H1 (cell line): ENCODE results near the gene ZNF556. TPM values are rescaled to one million over a fixed set of nuclear protein-coding genes. Genes with fewer than 3 reads are reported as not detected.

Source experiments
- CTCF ChIA-PET: fragments of 300-600 bp; sonication (Branson Sonifier 250); formaldehyde crosslinking; loops from one replicate; lab custom pipeline; 2021; ENCODE audit not compliant: partially characterized antibody; lab: Charles Lee
- POLR2A ChIA-PET: fragments of 300-600 bp; sonication (Branson Sonifier 250); formaldehyde crosslinking; loops from one replicate; lab custom pipeline; 2021; ENCODE audit warnings: inconsistent platforms; ENCODE audit not compliant: partially characterized antibody; lab: Charles Lee
- DNase-seq, 2 experiments: peaks; one replicate each; pipeline versions ENCODE4 v3.0.0 to v3.0.0-alpha.2; 2010 to 2022; ENCODE audit warnings: low spot score in 2 of 2, low read depth in 1 of 2, mixed read lengths in 1 of 2
- FAIRE-seq: peaks from 2 replicates; lab custom pipeline; 2011; peaks lifted over from hg19 to GRCh38; lab: Jason Lieb, UNC
- H2AFZ ChIP-seq: 2 replicates; pipeline ENCODE4 v1.8.1; 2012; ENCODE audit warnings: low read length, inconsistent platforms
- H2AK5ac ChIP-seq: 2 replicates; pipeline ENCODE4 v1.6.1; 2013; ENCODE audit warnings: low read depth, low read length
- H2BK120ac ChIP-seq: replicated peaks from 2 replicates; pipeline ENCODE3; 2013; ENCODE audit warnings: low read depth, low read length, inconsistent platforms
- H2BK12ac ChIP-seq: 2 replicates; pipeline ENCODE4 v1.6.1; 2013; ENCODE audit warnings: low read depth, low read length
- H2BK15ac ChIP-seq: 2 replicates; pipeline ENCODE4 v1.6.1; 2013; ENCODE audit warnings: low read length
- H2BK20ac ChIP-seq: 2 replicates; pipeline ENCODE4 v1.6.1; 2013; ENCODE audit warnings: low read length
- H2BK5ac ChIP-seq: 2 replicates; pipeline ENCODE4 v1.6.1; 2013; ENCODE audit warnings: low read depth, low read length
- H3K14ac ChIP-seq: 2 replicates; pipeline ENCODE4 v1.6.1; 2013; ENCODE audit warnings: inconsistent platforms; ENCODE audit not compliant: insufficient read length
- H3K18ac ChIP-seq: 2 replicates; pipeline ENCODE4 v1.6.1; 2013; ENCODE audit warnings: low read length; ENCODE audit errors: extremely low read depth
- H3K23ac ChIP-seq: 2 replicates; pipeline ENCODE4 v1.6.1; 2013; ENCODE audit warnings: inconsistent platforms; ENCODE audit not compliant: insufficient read length
- H3K23me2 ChIP-seq: 2 replicates; pipeline ENCODE4 v1.6.1; 2013; ENCODE audit warnings: low read depth, low read length
- H3K27ac ChIP-seq: 2 replicates; pipeline ENCODE4 v1.6.1; 2011; ENCODE audit warnings: low read depth, low read length, inconsistent platforms
- H3K27me3 ChIP-seq, 4 experiments: replicated peaks in 1 of 4; 1 replicate in 1 of 4; 2 replicates in 3 of 4; pipeline versions ENCODE4 v1.6.1 to v1.8.1; 2011 to 2013; ENCODE audit warnings: low read length in 3 of 4, mild to moderate bottlenecking in 3 of 4, inconsistent platforms in 2 of 4, mixed read lengths in 2 of 4, moderate library complexity in 1 of 4; ENCODE audit not compliant: control insufficient read depth in 3 of 4, insufficient read depth in 3 of 4; ENCODE audit errors: extremely low read depth in 1 of 4
- H3K36me3 ChIP-seq, 4 experiments: 2 replicates each; pipeline versions ENCODE4 v1.6.1 to v1.8.1; 2011 to 2013; ENCODE audit warnings: mild to moderate bottlenecking in 4 of 4, low read length in 3 of 4, moderate library complexity in 2 of 4, control low read depth in 1 of 4, inconsistent platforms in 1 of 4; ENCODE audit not compliant: insufficient read depth in 4 of 4, control insufficient read depth in 2 of 4
- H3K4ac ChIP-seq: replicated peaks from 2 replicates; pipeline ENCODE3; 2013; ENCODE audit warnings: low read length, low read depth, mixed read lengths, inconsistent platforms; ENCODE audit not compliant: insufficient read length
- H3K4me1 ChIP-seq, 4 experiments: replicated peaks in 1 of 4; 1 replicate in 1 of 4; 2 replicates in 3 of 4; pipeline versions ENCODE4 v1.6.1 to v1.8.1; 2011 to 2013; ENCODE audit warnings: low read length in 3 of 4, inconsistent platforms in 2 of 4, mixed read lengths in 1 of 4; ENCODE audit not compliant: insufficient read depth in 4 of 4, control insufficient read depth in 3 of 4
- H3K4me2 ChIP-seq, 2 experiments: 2 replicates each; pipeline versions ENCODE4 v1.6.1 to v1.8.1; 2011 to 2013; ENCODE audit warnings: low read depth in 2 of 2, low read length in 2 of 2, control low read depth in 1 of 2, inconsistent platforms in 1 of 2, mild to moderate bottlenecking in 1 of 2; ENCODE audit not compliant: insufficient read depth in 1 of 2
- H3K4me3 ChIP-seq, 4 experiments: fragments of 200-600, 300-600 bp in 1 of 4; sonication (generic), shearing (Covaris generic), sonication (Bioruptor Twin) in 1 of 4; 2 replicates each; pipeline versions ENCODE4 v1.5.1 to v1.8.1; 2011 to 2016; ENCODE audit warnings: low read length in 4 of 4, low read depth in 3 of 4, control low read depth in 2 of 4, inconsistent platforms in 2 of 4, mild to moderate bottlenecking in 2 of 4, mixed read lengths in 1 of 4, moderate library complexity in 1 of 4; ENCODE audit not compliant: insufficient read depth in 2 of 4; ENCODE audit errors: extremely low read depth in 1 of 4
- H3K56ac ChIP-seq: replicated peaks from 2 replicates; pipeline ENCODE3; 2013; ENCODE audit warnings: low read depth, mild to moderate bottlenecking, mixed read lengths, low read length, inconsistent platforms; ENCODE audit not compliant: insufficient read length
- H3K79me1 ChIP-seq: 2 replicates; pipeline ENCODE4 v1.6.1; 2013; ENCODE audit warnings: low read depth, low read length, control low read depth
- H3K79me2 ChIP-seq, 2 experiments: 2 replicates each; pipeline versions ENCODE4 v1.6.1 to v1.8.1; 2012 to 2013; ENCODE audit warnings: low read length in 2 of 2, mild to moderate bottlenecking in 2 of 2, inconsistent platforms in 1 of 2; ENCODE audit not compliant: insufficient read depth in 2 of 2, control insufficient read depth in 1 of 2
- H3K9ac ChIP-seq, 4 experiments: replicated peaks in 1 of 4; 1 replicate in 1 of 4; 2 replicates in 3 of 4; pipeline versions ENCODE4 v1.6.1 to v1.8.1; 2011 to 2013; ENCODE audit warnings: low read depth in 3 of 4, low read length in 3 of 4, control low read depth in 2 of 4, mild to moderate bottlenecking in 2 of 4, moderate library complexity in 2 of 4, inconsistent platforms in 1 of 4; ENCODE audit errors: extremely low read depth in 1 of 4
- H3K9me3 ChIP-seq, 2 experiments: 2 replicates each; pipeline versions ENCODE4 v1.6.1 to v1.8.1; 2012 to 2013; ENCODE audit warnings: mild to moderate bottlenecking in 2 of 2, moderate library complexity in 2 of 2, control low read depth in 1 of 2, inconsistent platforms in 1 of 2, low read depth in 1 of 2, low read length in 1 of 2, mixed read lengths in 1 of 2; ENCODE audit not compliant: insufficient read depth in 2 of 2
- H4K20me1 ChIP-seq, 2 experiments: replicated peaks in 1 of 2; 2 replicates each; pipeline versions ENCODE3 to v1.8.1; 2011 to 2013; ENCODE audit warnings: inconsistent platforms in 2 of 2, low read length in 2 of 2, mild to moderate bottlenecking in 1 of 2; ENCODE audit not compliant: insufficient read depth in 2 of 2, control insufficient read depth in 1 of 2
- H4K5ac ChIP-seq: 2 replicates; pipeline ENCODE4 v1.6.1; 2013; ENCODE audit warnings: low read length, low read depth, mixed read lengths, inconsistent platforms; ENCODE audit not compliant: insufficient read length
- H4K8ac ChIP-seq: 2 replicates; pipeline ENCODE4 v1.8.0; 2013; ENCODE audit warnings: mild to moderate bottlenecking, moderate library complexity, low read length, inconsistent platforms; ENCODE audit not compliant: insufficient read depth; ENCODE audit errors: extremely low read depth
- H4K91ac ChIP-seq: replicated peaks from 2 replicates; pipeline ENCODE3; 2013; ENCODE audit warnings: low read length, mixed read lengths, inconsistent platforms; ENCODE audit not compliant: insufficient read length
- ASH2L ChIP-seq: fragments of 200-600, 300-600 bp; sonication (generic); IDR thresholded peaks from one replicate; pipeline ENCODE4 v1.7.1; 2017; ENCODE audit warnings: low read length
- BRCA1 ChIP-seq: IDR thresholded peaks from 2 replicates; pipeline ENCODE4 v1.6.1; 2012; ENCODE audit warnings: low read depth, low read length, improper control_type of control experiment
- CTCF ChIP-seq, 3 experiments: IDR thresholded peaks; 1 replicate in 2 of 3; 2 replicates in 1 of 3; pipeline versions ENCODE4 v1.5.1 to v1.6.1; 2011; ENCODE audit warnings: low read length in 3 of 3, mild to moderate bottlenecking in 3 of 3, inconsistent platforms in 2 of 3, low read depth in 1 of 3, moderate library complexity in 1 of 3; ENCODE audit not compliant: insufficient read depth in 1 of 3; ENCODE audit errors: control extremely low read depth in 1 of 3
- JUND ChIP-seq: IDR thresholded peaks from 2 replicates; pipeline ENCODE4 v1.6.1; 2011; ENCODE audit warnings: mild to moderate bottlenecking, improper control_type of control experiment, low read length
- SIRT6 ChIP-seq: IDR thresholded peaks from one replicate; pipeline ENCODE4 v1.7.1; 2012; ENCODE audit warnings: low read length, inconsistent platforms
- TCF12 ChIP-seq: IDR thresholded peaks from 2 replicates; pipeline ENCODE4 v1.6.1; 2011; ENCODE audit warnings: low read depth, mild to moderate bottlenecking, low read length
- WGBS, 2 experiments: shearing (Covaris generic) in 1 of 2; methylation state at CpG; one replicate each; pipeline versions ENCODE4 v1.1.6 to v1.1.7; 2013 to 2015; ENCODE audit warnings: low lambda C conversion rate in 2 of 2, mixed read lengths in 2 of 2, inconsistent platforms in 1 of 2, low coverage in 1 of 2, missing lambda C conversion rate in 1 of 2; ENCODE audit not compliant: insufficient replicate concordance in 2 of 2, insufficient coverage in 1 of 2, insufficient read length in 1 of 2; ENCODE audit errors: extremely low coverage in 1 of 2, missing lambda C conversion rate in 1 of 2; 5-methylcytosine and 5-hydroxymethylcytosine counted together
- polyA plus RNA-seq, 7 experiments: library from polyadenylated mRNA; depleted of rRNA in 3 of 7; stranded (reverse) in 5 of 7; unstranded in 2 of 7; fragments of >200 nt in 5 of 7; fragments of 200-250 nt in 2 of 7; gene quantifications; 1 replicate in 5 of 7; 2 replicates in 1 of 7; 4 replicates in 1 of 7; pipeline versions ENCODE4 v1.2.1 to v1.2.3, GENCODE V29; 2011 to 2013; ENCODE audit warnings: missing spikeins in 2 of 7, mixed read lengths in 2 of 7
- total RNA-seq: library from RNA; stranded (reverse); fragmentation: NEBNext Ultra II Directional; extraction: Animal tissue kit (Norgen Biotek cat#: 25700); gene quantifications from 2 replicates; pipeline ENCODE4 v1.2.1, GENCODE V29; 2021

ZNF556 gene
- total and polyA plus RNA-seq, 2 of the 8 experiments (the other 6 are each of a cell fraction or from before 2014, with no cell fraction given) = not detected

DNA sequence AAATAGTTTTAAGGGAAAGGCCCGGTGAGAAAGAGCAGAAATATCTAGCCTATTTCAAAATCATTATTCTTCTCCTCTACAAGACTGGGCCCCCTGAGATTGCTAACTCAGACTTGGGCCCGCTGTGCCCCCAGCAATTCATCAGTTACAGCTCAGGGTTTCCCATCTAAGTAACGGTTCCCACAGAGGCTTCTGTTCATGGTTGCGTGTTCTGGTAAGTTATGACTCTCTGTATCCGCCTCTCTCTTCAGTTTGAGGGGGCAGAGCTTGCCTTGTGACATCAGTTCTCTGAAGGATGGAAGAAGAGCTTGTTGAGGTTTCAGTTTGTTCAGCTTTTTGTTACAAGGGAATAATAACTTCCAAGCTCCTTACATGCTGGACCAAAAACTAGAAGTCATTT lies 45.2 kb downstream of the ZNF556 start:
- Histone ChIP-seq H2BK5ac (no peak overlapping the region), H2BK20ac (no peak overlapping the region), H3K56ac (no peak overlapping the region), H3K4me2 (no peak overlapping the region), H3K23ac (no peak overlapping the region), H2AFZ (no peak overlapping the region), H2AK5ac (no peak overlapping the region), H2BK120ac (no peak overlapping the region), H3K9ac (no peak overlapping the region), H3K27ac (no peak overlapping the region), H3K4ac (no peak overlapping the region), H4K8ac (no peak overlapping the region), H3K4me1 (no peaks in the 10 kb centered on the region), H3K79me2 (peaks cover 0 to 23% of the 10 kb centered on the region in 2 experiments; a peak in 3 of 4 replicates), H3K4me3 (no peak overlapping the region), H3K36me3 (peaks cover 5 to 34% (median 14%) of the 10 kb centered on the region in 4 experiments; a peak in 7 of 8 replicates), H2BK15ac (no peak overlapping the region), H2BK12ac (no peak overlapping the region), H4K5ac (no peak overlapping the region), H4K91ac (no peak overlapping the region), H3K9me3 (peaks cover 17 to 33% of the 10 kb centered on the region in 2 experiments), H3K18ac (no peak overlapping the region), H3K14ac (no peak overlapping the region), H4K20me1 (no peaks in the 10 kb centered on the region), H3K79me1 (peaks cover 3% of the 10 kb centered on the region; the same call in 1 of the 2 replicates), H3K23me2 (no peaks in the 10 kb centered on the region), H3K27me3 (no peaks in the 10 kb centered on the region)
- no peak for DNase-seq
- FAIRE-seq = no peak
- CTCF ChIA-PET = interaction anchor here (2.2 kb wide), 1 partner anchor 11 kb away, joined by 9 read pairs; no protein-coding TSS in a partner anchor
- POLR2A ChIA-PET = interaction anchor here (1.2 kb wide), 1 partner anchor 9 kb away, joined by 3 read pairs; no protein-coding TSS in a partner anchor
- WGBS, 2 experiments = 87% methylated on average over 5 of the region's 5 CpGs; no CpG with 5 or more reads in 1 of the 2 experiments
- no peak for TF ChIP-seq SIRT6
- no peak for TF ChIP-seq JUND
- no peak for TF ChIP-seq TCF12
- no peak for TF ChIP-seq BRCA1
- no peak for TF ChIP-seq ASH2L
- no peak for TF ChIP-seq CTCF (IDR thresholded peaks at IDR 0.05; ENCODE audit: control extremely low read depth in 1 of 3, insufficient read depth in 1 of 3, low read depth in 1 of 3, low read length in 3 of 3)
